WTC11 (cell line): ENCODE results near the gene INPP5F. TPM values are rescaled to one million over a fixed set of nuclear protein-coding genes. Genes with fewer than 3 reads are reported as not detected.

ENCODE experiments used
- ATAC-seq: fragments of 200-7000 bp; cut with Tn5 transposase; 2 replicates; pipeline ENCODE4 v1.10.0; 2021; ENCODE audit warnings: mild to moderate bottlenecking, moderate library complexity
- CTCF ChIA-PET: fragments of 300-600 bp; sonication (Branson Sonifier 250); formaldehyde crosslinking; loops from one replicate; lab custom pipeline; 2021; ENCODE audit warnings: antibody characterized with exemption; lab: Charles Lee
- POLR2A ChIA-PET: fragments of 350-600 bp; sonication (Branson Sonifier 250); formaldehyde crosslinking; loops from one replicate; lab custom pipeline; 2021; ENCODE audit warnings: antibody characterized with exemption; lab: Charles Lee
- DNase-seq: peaks from one replicate; pipeline ENCODE4 v3.0.0; 2021; ENCODE audit warnings: low spot score
- H3K27ac Mint-ChIP-seq: 2 replicates; pipeline ENCODE4 v1.8.0; 2021; ENCODE audit warnings: mixed read lengths
- H3K27me3 Mint-ChIP-seq: 2 replicates; pipeline ENCODE4 v1.8.0; 2021; ENCODE audit warnings: low read depth, mild to moderate bottlenecking, moderate library complexity, mixed read lengths
- H3K36me3 Mint-ChIP-seq: 2 replicates; pipeline ENCODE4 v1.8.0; 2021; ENCODE audit warnings: mixed read lengths
- H3K4me1 Mint-ChIP-seq: 2 replicates; pipeline ENCODE4 v1.8.0; 2022; ENCODE audit warnings: mixed read lengths
- H3K4me3 Mint-ChIP-seq: 2 replicates; pipeline ENCODE4 v1.8.0; 2021; ENCODE audit warnings: mild to moderate bottlenecking, moderate library complexity, mixed read lengths
- H3K9me3 Mint-ChIP-seq: 2 replicates; pipeline ENCODE4 v1.8.0; 2021; ENCODE audit warnings: mixed read lengths
- CBFB ChIP-seq: sonication (generic); formaldehyde crosslinking; IDR thresholded peaks from 2 replicates; pipeline ENCODE4 v1.8.1; 2022; ENCODE audit warnings: mild to moderate bottlenecking, low read depth, missing genetic modification reagents
- CREM ChIP-seq: sonication (generic); formaldehyde crosslinking; IDR thresholded peaks from 2 replicates; pipeline ENCODE4 v1.8.1; 2022; ENCODE audit warnings: mild to moderate bottlenecking, missing genetic modification reagents, moderate library complexity
- ELF4 ChIP-seq: sonication (generic); formaldehyde crosslinking; IDR thresholded peaks from 2 replicates; pipeline ENCODE4 v1.8.1; 2022; ENCODE audit warnings: low read depth, mild to moderate bottlenecking, moderate library complexity, missing genetic modification reagents
- HMGA2 ChIP-seq: fragments of 250-450 bp; sonication (Bioruptor Pico); IDR thresholded peaks from 2 replicates; pipeline ENCODE4 v1.4.0; 2021; ENCODE audit warnings: mild to moderate bottlenecking, moderate library complexity
- TEAD1 ChIP-seq: sonication (generic); formaldehyde crosslinking; IDR thresholded peaks from 2 replicates; pipeline ENCODE4 v1.8.0; 2022; ENCODE audit warnings: mild to moderate bottlenecking, missing genetic modification reagents
- ZNF396 ChIP-seq: fragments of 250-450 bp; sonication (Bioruptor Pico); IDR thresholded peaks from 2 replicates; pipeline ENCODE4 v1.8.0; 2021; ENCODE audit warnings: mild to moderate bottlenecking, moderate library complexity, borderline replicate concordance
- ZNF416 ChIP-seq: fragments of 250-450 bp; sonication (Bioruptor Pico); IDR thresholded peaks from 2 replicates; pipeline ENCODE4 v1.9.0; 2021; ENCODE audit warnings: mild to moderate bottlenecking, inconsistent platforms
- total RNA-seq: library from RNA; stranded (reverse); gene quantifications from 3 replicates; pipeline ENCODE4 v1.2.3, GENCODE V29; 2021
- TF ChIP-seq, protein P1 (sequence below): sonication (generic); formaldehyde crosslinking; IDR thresholded peaks from 2 replicates; pipeline ENCODE4 v1.8.0; 2023; ENCODE audit warnings: missing genetic modification reagents, mild to moderate bottlenecking, borderline replicate concordance
- TF ChIP-seq, protein P2 (sequence below): sonication (generic); formaldehyde crosslinking; IDR thresholded peaks from 2 replicates; pipeline ENCODE4 v1.8.0; 2022; ENCODE audit warnings: mild to moderate bottlenecking, missing genetic modification reagents
- TF ChIP-seq, protein P3 (sequence below): fragments of 250-450 bp; sonication (Bioruptor Pico); IDR thresholded peaks from 2 replicates; pipeline ENCODE4 v2.1.2; 2022; ENCODE audit warnings: mild to moderate bottlenecking, moderate library complexity
- TF ChIP-seq, protein P4 (sequence below): sonication (generic); formaldehyde crosslinking; IDR thresholded peaks from 2 replicates; pipeline ENCODE4 v1.8.1; 2022; ENCODE audit warnings: missing genetic modification reagents, borderline replicate concordance
- TF ChIP-seq, protein P5 (sequence below): sonication (generic); formaldehyde crosslinking; IDR thresholded peaks from 2 replicates; pipeline ENCODE4 v1.8.1; 2023; ENCODE audit warnings: mild to moderate bottlenecking, moderate library complexity, missing genetic modification reagents
- TF ChIP-seq, protein P6 (sequence below): sonication (generic); formaldehyde crosslinking; conservative IDR thresholded peaks from 2 replicates; pipeline ENCODE4 v1.8.1; 2023; ENCODE audit warnings: mild to moderate bottlenecking, low read depth, missing genetic modification reagents, moderate library complexity
- TF ChIP-seq, protein P7 (sequence below): sonication (generic); formaldehyde crosslinking; IDR thresholded peaks from 2 replicates; pipeline ENCODE4 v1.8.1; 2023; ENCODE audit warnings: mild to moderate bottlenecking, missing genetic modification reagents, moderate library complexity
- TF ChIP-seq, protein P8 (sequence below): sonication (generic); formaldehyde crosslinking; IDR thresholded peaks from 2 replicates; pipeline ENCODE4 v1.8.1; 2023; ENCODE audit warnings: mild to moderate bottlenecking, missing genetic modification reagents, borderline replicate concordance

The INPP5F gene
- total RNA-seq, 1 experiment from 2014 or later: 83.3 TPM

DNA sequence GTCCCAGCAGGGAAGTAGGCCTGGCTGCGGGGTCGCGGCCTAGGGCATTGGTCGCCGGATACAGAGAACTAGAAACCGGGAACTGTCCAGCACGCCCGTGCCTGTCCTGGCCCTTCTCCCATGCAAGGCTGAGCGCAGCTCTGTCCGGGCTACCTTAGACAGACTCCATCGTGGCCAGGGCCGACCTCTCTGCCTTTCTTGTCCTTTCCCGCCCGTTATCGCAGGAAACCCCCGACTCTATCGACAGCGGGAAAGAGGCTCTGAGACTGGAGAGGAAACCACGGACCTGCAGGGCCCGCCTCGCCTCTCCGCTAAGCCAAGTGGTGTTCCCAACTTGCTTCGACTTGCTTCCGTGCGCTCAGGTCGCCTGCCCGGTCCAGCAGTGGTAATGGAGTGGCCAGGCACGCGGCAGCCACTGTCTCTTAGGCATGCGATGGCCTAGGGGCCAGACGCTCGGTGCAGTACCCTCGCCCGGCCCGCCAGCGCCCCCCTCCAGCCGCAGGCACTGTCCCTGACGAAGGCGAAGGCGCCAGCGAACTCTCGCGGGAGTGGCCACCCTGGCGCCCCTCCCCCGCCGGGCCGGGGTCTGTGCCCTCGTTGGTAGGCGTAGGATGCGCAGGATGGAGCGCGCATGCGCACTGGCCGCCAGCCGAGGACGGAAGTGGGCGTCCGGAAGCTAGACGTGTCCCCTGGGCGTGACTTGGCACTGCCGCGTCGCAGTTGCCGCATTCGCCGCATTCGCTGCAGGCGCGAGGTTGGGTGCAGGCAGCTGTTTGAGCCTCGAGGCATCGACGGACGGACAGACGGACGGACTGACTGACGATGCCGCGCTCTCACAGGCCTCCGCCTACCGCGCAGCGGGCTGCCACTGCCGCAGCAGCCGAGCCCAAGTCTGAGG, 92.4 kb downstream of the INPP5F start:
- ChIA-PET POLR2A (interaction anchor here (0.7 to 2.5 kb wide), 4 partner anchors 54 to 789 kb away, joined by 3 to 13 read pairs (median 6); partner anchors contain the start of genes INPP5F, MCMBP and NANOS1), CTCF (interaction anchor here (0.5 to 5.7 kb wide), 12 partner anchors 12 to 565 kb away, joined by 3 to 49 read pairs (median 4); partner anchors contain the start of genes INPP5F and SEC23IP)
- ATAC-seq (peak; percentile 95), DNase-seq (peak; percentile 97)
- no peaks in the 10 kb centered on the region for H3K9me3 Mint-ChIP-seq
- H3K27me3 Mint-ChIP-seq: no peaks in the 10 kb centered on the region
- peaks cover 12% of the 10 kb centered on the region for H3K36me3 Mint-ChIP-seq
- H3K27ac Mint-ChIP-seq: peak overlapping the region; percentile 94
- peak overlapping the region; percentile 72 for H3K4me3 Mint-ChIP-seq
- H3K4me1 Mint-ChIP-seq: peaks cover 32% of the 10 kb centered on the region
- TF ChIP-seq, protein P1, sequence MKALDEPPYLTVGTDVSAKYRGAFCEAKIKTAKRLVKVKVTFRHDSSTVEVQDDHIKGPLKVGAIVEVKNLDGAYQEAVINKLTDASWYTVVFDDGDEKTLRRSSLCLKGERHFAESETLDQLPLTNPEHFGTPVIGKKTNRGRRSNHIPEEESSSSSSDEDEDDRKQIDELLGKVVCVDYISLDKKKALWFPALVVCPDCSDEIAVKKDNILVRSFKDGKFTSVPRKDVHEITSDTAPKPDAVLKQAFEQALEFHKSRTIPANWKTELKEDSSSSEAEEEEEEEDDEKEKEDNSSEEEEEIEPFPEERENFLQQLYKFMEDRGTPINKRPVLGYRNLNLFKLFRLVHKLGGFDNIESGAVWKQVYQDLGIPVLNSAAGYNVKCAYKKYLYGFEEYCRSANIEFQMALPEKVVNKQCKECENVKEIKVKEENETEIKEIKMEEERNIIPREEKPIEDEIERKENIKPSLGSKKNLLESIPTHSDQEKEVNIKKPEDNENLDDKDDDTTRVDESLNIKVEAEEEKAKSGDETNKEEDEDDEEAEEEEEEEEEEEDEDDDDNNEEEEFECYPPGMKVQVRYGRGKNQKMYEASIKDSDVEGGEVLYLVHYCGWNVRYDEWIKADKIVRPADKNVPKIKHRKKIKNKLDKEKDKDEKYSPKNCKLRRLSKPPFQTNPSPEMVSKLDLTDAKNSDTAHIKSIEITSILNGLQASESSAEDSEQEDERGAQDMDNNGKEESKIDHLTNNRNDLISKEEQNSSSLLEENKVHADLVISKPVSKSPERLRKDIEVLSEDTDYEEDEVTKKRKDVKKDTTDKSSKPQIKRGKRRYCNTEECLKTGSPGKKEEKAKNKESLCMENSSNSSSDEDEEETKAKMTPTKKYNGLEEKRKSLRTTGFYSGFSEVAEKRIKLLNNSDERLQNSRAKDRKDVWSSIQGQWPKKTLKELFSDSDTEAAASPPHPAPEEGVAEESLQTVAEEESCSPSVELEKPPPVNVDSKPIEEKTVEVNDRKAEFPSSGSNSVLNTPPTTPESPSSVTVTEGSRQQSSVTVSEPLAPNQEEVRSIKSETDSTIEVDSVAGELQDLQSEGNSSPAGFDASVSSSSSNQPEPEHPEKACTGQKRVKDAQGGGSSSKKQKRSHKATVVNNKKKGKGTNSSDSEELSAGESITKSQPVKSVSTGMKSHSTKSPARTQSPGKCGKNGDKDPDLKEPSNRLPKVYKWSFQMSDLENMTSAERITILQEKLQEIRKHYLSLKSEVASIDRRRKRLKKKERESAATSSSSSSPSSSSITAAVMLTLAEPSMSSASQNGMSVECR (CRISPR knock-in tag): peak; percentile 64; the same call in 1 of the 2 replicates
- TF ChIP-seq, protein P2, sequence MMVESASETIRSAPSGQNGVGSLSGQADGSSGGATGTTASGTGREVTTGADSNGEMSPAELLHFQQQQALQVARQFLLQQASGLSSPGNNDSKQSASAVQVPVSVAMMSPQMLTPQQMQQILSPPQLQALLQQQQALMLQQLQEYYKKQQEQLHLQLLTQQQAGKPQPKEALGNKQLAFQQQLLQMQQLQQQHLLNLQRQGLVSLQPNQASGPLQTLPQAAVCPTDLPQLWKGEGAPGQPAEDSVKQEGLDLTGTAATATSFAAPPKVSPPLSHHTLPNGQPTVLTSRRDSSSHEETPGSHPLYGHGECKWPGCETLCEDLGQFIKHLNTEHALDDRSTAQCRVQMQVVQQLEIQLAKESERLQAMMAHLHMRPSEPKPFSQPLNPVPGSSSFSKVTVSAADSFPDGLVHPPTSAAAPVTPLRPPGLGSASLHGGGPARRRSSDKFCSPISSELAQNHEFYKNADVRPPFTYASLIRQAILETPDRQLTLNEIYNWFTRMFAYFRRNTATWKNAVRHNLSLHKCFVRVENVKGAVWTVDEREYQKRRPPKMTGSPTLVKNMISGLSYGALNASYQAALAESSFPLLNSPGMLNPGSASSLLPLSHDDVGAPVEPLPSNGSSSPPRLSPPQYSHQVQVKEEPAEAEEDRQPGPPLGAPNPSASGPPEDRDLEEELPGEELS (CRISPR knock-in tag): no peak
- TF ChIP-seq, protein P3, sequence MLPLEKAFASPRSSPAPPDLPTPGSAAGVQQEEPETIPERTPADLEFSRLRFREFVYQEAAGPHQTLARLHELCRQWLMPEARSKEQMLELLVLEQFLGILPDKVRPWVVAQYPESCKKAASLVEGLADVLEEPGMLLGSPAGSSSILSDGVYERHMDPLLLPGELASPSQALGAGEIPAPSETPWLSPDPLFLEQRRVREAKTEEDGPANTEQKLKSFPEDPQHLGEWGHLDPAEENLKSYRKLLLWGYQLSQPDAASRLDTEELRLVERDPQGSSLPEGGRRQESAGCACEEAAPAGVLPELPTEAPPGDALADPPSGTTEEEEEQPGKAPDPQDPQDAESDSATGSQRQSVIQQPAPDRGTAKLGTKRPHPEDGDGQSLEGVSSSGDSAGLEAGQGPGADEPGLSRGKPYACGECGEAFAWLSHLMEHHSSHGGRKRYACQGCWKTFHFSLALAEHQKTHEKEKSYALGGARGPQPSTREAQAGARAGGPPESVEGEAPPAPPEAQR (CRISPR knock-in tag): no peak
- TF ChIP-seq HMGA2 (CRISPR knock-in tag) (no peak), CREM (CRISPR knock-in tag) (peak; percentile 88), ZNF416 (CRISPR knock-in tag) (no peak), ELF4 (CRISPR knock-in tag) (no peak), TEAD1 (peak; percentile 52; the same call in 1 of the 2 replicates), CBFB (no peak; the same call in 1 of the 2 replicates), ZNF396 (CRISPR knock-in tag) (no peak)
- TF ChIP-seq, protein P4, sequence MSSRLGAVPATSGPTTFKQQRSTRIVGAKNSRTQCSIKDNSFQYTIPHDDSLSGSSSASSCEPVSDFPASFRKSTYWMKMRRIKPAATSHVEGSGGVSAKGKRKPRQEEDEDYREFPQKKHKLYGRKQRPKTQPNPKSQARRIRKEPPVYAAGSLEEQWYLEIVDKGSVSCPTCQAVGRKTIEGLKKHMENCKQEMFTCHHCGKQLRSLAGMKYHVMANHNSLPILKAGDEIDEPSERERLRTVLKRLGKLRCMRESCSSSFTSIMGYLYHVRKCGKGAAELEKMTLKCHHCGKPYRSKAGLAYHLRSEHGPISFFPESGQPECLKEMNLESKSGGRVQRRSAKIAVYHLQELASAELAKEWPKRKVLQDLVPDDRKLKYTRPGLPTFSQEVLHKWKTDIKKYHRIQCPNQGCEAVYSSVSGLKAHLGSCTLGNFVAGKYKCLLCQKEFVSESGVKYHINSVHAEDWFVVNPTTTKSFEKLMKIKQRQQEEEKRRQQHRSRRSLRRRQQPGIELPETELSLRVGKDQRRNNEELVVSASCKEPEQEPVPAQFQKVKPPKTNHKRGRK (CRISPR knock-in tag): no peak
- TF ChIP-seq, protein P5, sequence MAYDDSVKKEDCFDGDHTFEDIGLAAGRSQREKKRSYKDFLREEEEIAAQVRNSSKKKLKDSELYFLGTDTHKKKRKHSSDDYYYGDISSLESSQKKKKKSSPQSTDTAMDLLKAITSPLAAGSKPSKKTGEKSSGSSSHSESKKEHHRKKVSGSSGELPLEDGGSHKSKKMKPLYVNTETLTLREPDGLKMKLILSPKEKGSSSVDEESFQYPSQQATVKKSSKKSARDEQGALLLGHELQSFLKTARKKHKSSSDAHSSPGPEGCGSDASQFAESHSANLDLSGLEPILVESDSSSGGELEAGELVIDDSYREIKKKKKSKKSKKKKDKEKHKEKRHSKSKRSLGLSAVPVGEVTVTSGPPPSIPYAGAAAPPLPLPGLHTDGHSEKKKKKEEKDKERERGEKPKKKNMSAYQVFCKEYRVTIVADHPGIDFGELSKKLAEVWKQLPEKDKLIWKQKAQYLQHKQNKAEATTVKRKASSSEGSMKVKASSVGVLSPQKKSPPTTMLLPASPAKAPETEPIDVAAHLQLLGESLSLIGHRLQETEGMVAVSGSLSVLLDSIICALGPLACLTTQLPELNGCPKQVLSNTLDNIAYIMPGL (CRISPR knock-in tag): peak; percentile 88; the same call in 1 of the 2 replicates
- TF ChIP-seq, protein P6, sequence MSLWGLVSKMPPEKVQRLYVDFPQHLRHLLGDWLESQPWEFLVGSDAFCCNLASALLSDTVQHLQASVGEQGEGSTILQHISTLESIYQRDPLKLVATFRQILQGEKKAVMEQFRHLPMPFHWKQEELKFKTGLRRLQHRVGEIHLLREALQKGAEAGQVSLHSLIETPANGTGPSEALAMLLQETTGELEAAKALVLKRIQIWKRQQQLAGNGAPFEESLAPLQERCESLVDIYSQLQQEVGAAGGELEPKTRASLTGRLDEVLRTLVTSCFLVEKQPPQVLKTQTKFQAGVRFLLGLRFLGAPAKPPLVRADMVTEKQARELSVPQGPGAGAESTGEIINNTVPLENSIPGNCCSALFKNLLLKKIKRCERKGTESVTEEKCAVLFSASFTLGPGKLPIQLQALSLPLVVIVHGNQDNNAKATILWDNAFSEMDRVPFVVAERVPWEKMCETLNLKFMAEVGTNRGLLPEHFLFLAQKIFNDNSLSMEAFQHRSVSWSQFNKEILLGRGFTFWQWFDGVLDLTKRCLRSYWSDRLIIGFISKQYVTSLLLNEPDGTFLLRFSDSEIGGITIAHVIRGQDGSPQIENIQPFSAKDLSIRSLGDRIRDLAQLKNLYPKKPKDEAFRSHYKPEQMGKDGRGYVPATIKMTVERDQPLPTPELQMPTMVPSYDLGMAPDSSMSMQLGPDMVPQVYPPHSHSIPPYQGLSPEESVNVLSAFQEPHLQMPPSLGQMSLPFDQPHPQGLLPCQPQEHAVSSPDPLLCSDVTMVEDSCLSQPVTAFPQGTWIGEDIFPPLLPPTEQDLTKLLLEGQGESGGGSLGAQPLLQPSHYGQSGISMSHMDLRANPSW (CRISPR knock-in tag): no peak
- TF ChIP-seq, protein P7, sequence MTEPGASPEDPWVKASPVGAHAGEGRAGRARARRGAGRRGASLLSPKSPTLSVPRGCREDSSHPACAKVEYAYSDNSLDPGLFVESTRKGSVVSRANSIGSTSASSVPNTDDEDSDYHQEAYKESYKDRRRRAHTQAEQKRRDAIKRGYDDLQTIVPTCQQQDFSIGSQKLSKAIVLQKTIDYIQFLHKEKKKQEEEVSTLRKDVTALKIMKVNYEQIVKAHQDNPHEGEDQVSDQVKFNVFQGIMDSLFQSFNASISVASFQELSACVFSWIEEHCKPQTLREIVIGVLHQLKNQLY (CRISPR knock-in tag): no peak
- TF ChIP-seq, protein P8, sequence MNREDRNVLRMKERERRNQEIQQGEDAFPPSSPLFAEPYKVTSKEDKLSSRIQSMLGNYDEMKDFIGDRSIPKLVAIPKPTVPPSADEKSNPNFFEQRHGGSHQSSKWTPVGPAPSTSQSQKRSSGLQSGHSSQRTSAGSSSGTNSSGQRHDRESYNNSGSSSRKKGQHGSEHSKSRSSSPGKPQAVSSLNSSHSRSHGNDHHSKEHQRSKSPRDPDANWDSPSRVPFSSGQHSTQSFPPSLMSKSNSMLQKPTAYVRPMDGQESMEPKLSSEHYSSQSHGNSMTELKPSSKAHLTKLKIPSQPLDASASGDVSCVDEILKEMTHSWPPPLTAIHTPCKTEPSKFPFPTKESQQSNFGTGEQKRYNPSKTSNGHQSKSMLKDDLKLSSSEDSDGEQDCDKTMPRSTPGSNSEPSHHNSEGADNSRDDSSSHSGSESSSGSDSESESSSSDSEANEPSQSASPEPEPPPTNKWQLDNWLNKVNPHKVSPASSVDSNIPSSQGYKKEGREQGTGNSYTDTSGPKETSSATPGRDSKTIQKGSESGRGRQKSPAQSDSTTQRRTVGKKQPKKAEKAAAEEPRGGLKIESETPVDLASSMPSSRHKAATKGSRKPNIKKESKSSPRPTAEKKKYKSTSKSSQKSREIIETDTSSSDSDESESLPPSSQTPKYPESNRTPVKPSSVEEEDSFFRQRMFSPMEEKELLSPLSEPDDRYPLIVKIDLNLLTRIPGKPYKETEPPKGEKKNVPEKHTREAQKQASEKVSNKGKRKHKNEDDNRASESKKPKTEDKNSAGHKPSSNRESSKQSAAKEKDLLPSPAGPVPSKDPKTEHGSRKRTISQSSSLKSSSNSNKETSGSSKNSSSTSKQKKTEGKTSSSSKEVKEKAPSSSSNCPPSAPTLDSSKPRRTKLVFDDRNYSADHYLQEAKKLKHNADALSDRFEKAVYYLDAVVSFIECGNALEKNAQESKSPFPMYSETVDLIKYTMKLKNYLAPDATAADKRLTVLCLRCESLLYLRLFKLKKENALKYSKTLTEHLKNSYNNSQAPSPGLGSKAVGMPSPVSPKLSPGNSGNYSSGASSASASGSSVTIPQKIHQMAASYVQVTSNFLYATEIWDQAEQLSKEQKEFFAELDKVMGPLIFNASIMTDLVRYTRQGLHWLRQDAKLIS: no peak
